ENCODE measurements around the gene DHRS2. TPM values are rescaled to one million over a fixed set of nuclear protein-coding genes. Genes with fewer than 3 reads are reported as not detected.

Gene DHRS2
- polyA plus RNA-seq, 1 donor (not counting 4 experiments of a cell fraction or from before 2014, with no cell fraction given): 0.14 TPM

GRCh38 chr14:23667134-23667533 lies 31.0 kb downstream of the DHRS2 start:
- dilution Hi-C loops (cut with MboI; ENCODE audit: extremely low pct_ligation_motif_present, low sequenced_read_pairs): no loop called here

GRCh38 chr14:23669441-23669840 lies 33.3 kb downstream of the DHRS2 start:
- Histone ChIP-seq H3K4me1 (ENCODE audit: control insufficient read depth, extremely low read depth, insufficient read depth, low read length) (peaks cover 6% of the 10 kb centered on the region), H3K9ac (ENCODE audit: control insufficient read depth, extremely low read depth, insufficient read depth, low read length) (no peak overlapping the region), H3K27ac (ENCODE audit: control insufficient read depth, insufficient read depth, low read length) (no peak overlapping the region), H3K9me1 (ENCODE audit: control insufficient read depth, extremely low read depth, insufficient read depth, low read length) (no peaks in the 10 kb centered on the region), H3K9me3 (ENCODE audit: control insufficient read depth, low read depth, low read length) (no peaks in the 10 kb centered on the region), H3K27me3 (ENCODE audit: control insufficient read depth, extremely low read depth, insufficient read depth, low read length) (peaks cover 3% of the 10 kb centered on the region), H3K4me2 (ENCODE audit: control insufficient read depth, extremely low read depth, insufficient read depth, low read depth, low read length) (no peak overlapping the region), H3K36me3 (ENCODE audit: control insufficient read depth in 2 of 2, extremely low read depth in 1 of 2, insufficient read depth in 2 of 2, low read length in 2 of 2) (no peaks in the 10 kb centered on the region), H3K79me2 (ENCODE audit: control insufficient read depth, insufficient read depth, low read length) (no peaks in the 10 kb centered on the region), H2AFZ (ENCODE audit: control insufficient read depth, low read length) (peak overlapping the region; percentile 40), H3K4me3 (ENCODE audit: control insufficient read depth in 2 of 3, extremely low read depth in 1 of 3, insufficient read depth in 2 of 3, low read depth in 1 of 3, low read length in 3 of 3) (no peak overlapping the region), H4K20me1 (ENCODE audit: control insufficient read depth, extremely low read depth, insufficient read depth, low read length) (no peaks in the 10 kb centered on the region)
- no peak for TF ChIP-seq CTCF (optimal IDR thresholded peaks at IDR 0.05 in 1 of 3, IDR thresholded peaks at IDR 0.05 in 1 of 3, conservative IDR thresholded peaks at IDR 0.05 in 1 of 3; ENCODE audit: extremely low read depth in 1 of 3, insufficient read depth in 2 of 3, low read length in 3 of 3)
- TF ChIP-seq EZH2 (IDR thresholded peaks at IDR 0.05; ENCODE audit: low read length): no peak
- DNase-seq (ENCODE audit: low read depth, low spot score) (no peak), FAIRE-seq (no peak)
- dilution Hi-C loops (cut with MboI; ENCODE audit: extremely low pct_ligation_motif_present, low sequenced_read_pairs): no loop called here

More at GRCh38 chr14:23667134-23667533, 31.0 kb downstream of the DHRS2 start:
- Histone ChIP-seq H3K9me3 (ENCODE audit: control insufficient read depth, low read depth, low read length) (no peaks in the 10 kb centered on the region), H3K9me1 (ENCODE audit: control insufficient read depth, extremely low read depth, insufficient read depth, low read length) (no peaks in the 10 kb centered on the region), H3K4me1 (ENCODE audit: control insufficient read depth, extremely low read depth, insufficient read depth, low read length) (peaks cover 6% of the 10 kb centered on the region), H3K36me3 (ENCODE audit: control insufficient read depth in 2 of 2, extremely low read depth in 1 of 2, insufficient read depth in 2 of 2, low read length in 2 of 2) (no peaks in the 10 kb centered on the region), H4K20me1 (ENCODE audit: control insufficient read depth, extremely low read depth, insufficient read depth, low read length) (no peaks in the 10 kb centered on the region), H3K4me3 (ENCODE audit: control insufficient read depth in 2 of 3, extremely low read depth in 1 of 3, insufficient read depth in 2 of 3, low read depth in 1 of 3, low read length in 3 of 3) (no peak overlapping the region), H3K4me2 (ENCODE audit: control insufficient read depth, extremely low read depth, insufficient read depth, low read depth, low read length) (no peak overlapping the region), H3K79me2 (ENCODE audit: control insufficient read depth, insufficient read depth, low read length) (no peaks in the 10 kb centered on the region), H3K27ac (ENCODE audit: control insufficient read depth, insufficient read depth, low read length) (no peak overlapping the region), H2AFZ (ENCODE audit: control insufficient read depth, low read length) (no peak overlapping the region), H3K9ac (ENCODE audit: control insufficient read depth, extremely low read depth, insufficient read depth, low read length) (no peak overlapping the region), H3K27me3 (ENCODE audit: control insufficient read depth, extremely low read depth, insufficient read depth, low read length) (peaks cover 3% of the 10 kb centered on the region)
- TF ChIP-seq EZH2 (IDR thresholded peaks at IDR 0.05; ENCODE audit: low read length) (no peak), CTCF (optimal IDR thresholded peaks at IDR 0.05 in 1 of 3, IDR thresholded peaks at IDR 0.05 in 1 of 3, conservative IDR thresholded peaks at IDR 0.05 in 1 of 3; ENCODE audit: extremely low read depth in 1 of 3, insufficient read depth in 2 of 3, low read length in 3 of 3) (no peak)
- FAIRE-seq: no peak
- no peak for DNase-seq (ENCODE audit: low read depth, low spot score)

All from keratinocyte (primary cell).